ENCODE data around the gene AFF1. TPM values are rescaled to one million over a fixed set of nuclear protein-coding genes. Genes with fewer than 3 reads are reported as not detected.
A peak's percentile ranks its signal among the peaks of the same experiment; 100 is the strongest.

AFF1 gene
- total RNA-seq, 4 donors from 2014 or later: 105 to 152 (median 111) TPM

- H3K27ac ChIP-seq: peak overlapping the region; percentile 71 to 91 (median 84)
- no peaks in the 10 kb centered on the region for H3K27me3 ChIP-seq
- no peaks in the 10 kb centered on the region for H3K9me3 ChIP-seq
- peak overlapping the region in 2 of 4 donors; percentile 20 to 26 for H3K4me3 ChIP-seq
- no peak for DNase-seq (ENCODE audit: low spot score in 2 of 2)
- H3K36me3 ChIP-seq: no peaks in the 10 kb centered on the region
- TF ChIP-seq POLR2A (IDR thresholded peaks at IDR 0.05): no peak
- peak in 1 of 2 donors; percentile 37 for TF ChIP-seq EP300 (IDR thresholded peaks at IDR 0.05)
- no peak for TF ChIP-seq CTCF (IDR thresholded peaks at IDR 0.05)
- WGBS, 2 donors: 15 to 18% methylated on average over 13 of the region's 13 CpGs
- peaks cover 0 to 100% (median 82%) of the 10 kb centered on the region in 4 donors for H3K4me1 ChIP-seq
Measured at GRCh38 chr4:87030755-87031441, 96.1 kb downstream of the AFF1 start.

DNA sequence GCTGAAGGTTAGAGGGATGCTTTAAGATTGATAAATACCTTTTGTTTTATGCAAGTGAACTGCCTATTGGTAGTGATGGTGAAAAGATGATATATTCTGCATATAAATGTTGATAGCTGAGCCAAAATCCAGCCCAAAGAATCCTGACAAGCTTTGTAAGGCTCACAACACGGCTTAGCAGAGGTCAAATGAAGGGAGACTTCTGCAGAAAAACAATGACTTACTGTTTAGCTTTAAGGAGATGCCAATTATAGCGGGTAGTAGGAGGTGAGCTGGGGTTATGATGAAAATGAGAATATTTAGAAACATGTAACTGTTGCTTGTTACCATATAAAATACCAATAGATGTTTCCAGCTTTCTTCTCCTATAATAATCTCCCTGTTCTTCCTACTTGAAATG lies 97.1 kb downstream of the AFF1 start:
- Histone ChIP-seq H3K36me3 (no peaks in the 10 kb centered on the region), H3K9me3 (no peaks in the 10 kb centered on the region), H3K4me1 (peaks cover 1 to 100% (median 82%) of the 10 kb centered on the region in 4 donors), H3K27me3 (no peaks in the 10 kb centered on the region), H3K27ac (peak overlapping the region; percentile 71 to 91 (median 84)), H3K4me3 (peak overlapping the region in 1 of 4 donors; percentile 31)
- no peak for TF ChIP-seq CTCF (IDR thresholded peaks at IDR 0.05)
- no peak for TF ChIP-seq EP300 (IDR thresholded peaks at IDR 0.05)
- no peak for TF ChIP-seq POLR2A (IDR thresholded peaks at IDR 0.05)
- WGBS, 2 donors: 9 to 16% methylated on average over 2 of the region's 2 CpGs
- no peak for DNase-seq (ENCODE audit: low spot score in 2 of 2)

DNA sequence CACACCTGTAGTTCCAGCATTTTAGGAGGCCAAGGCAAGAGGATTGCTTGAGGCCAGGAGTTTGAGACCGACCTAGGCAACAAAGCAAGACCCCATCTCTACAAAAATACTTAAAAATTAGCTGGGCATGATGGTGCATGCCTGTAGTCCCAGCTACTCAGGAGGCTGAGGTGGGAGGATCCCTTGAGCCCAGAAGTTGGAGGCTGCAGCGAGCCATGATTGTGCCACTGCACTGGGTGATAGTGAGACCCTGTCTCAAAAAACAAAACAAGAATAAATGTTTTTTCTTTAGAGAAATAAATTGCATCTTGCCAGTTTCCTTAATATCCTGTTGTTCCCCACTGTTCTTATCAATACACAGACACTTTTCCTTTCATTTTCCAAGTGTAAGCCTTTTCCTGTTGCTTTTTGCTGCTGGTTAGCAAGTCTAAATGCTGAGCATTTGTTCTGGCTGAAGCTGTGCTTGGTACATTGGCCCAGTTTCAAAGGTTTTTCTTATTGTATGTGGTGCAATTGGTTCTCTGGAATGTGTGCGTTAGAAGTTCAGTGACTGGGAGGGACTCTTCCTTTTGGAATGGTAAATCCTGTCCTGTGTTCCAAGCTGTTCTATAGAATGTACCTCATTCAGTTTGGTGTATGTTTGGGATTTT lies 98.2 kb downstream of the AFF1 start:
- H3K27ac ChIP-seq: peak overlapping the region; percentile 71 to 91 (median 84)
- peaks cover 2 to 100% (median 87%) of the 10 kb centered on the region in 4 donors for H3K4me1 ChIP-seq

GRCh38 chr4:87033902-87034301 lies 99.1 kb downstream of the AFF1 start:
- TF ChIP-seq CTCF (IDR thresholded peaks at IDR 0.05): peak in 1 of 5 experiments; percentile 8
- no peak for TF ChIP-seq EP300 (IDR thresholded peaks at IDR 0.05)
- peaks cover 2 to 100% (median 90%) of the 10 kb centered on the region in 4 donors for H3K4me1 ChIP-seq
- no peaks in the 10 kb centered on the region for H3K27me3 ChIP-seq
- no peak for DNase-seq (ENCODE audit: low spot score in 2 of 2)
- no peaks in the 10 kb centered on the region for H3K36me3 ChIP-seq
- H3K4me3 ChIP-seq: no peak overlapping the region
- peak overlapping the region; percentile 71 to 91 (median 84) for H3K27ac ChIP-seq
- no peaks in the 10 kb centered on the region for H3K9me3 ChIP-seq
- WGBS, 2 donors: 76 to 81% methylated on average over 8 of the region's 8 CpGs

More for the DNA sequence above, 98.2 kb downstream of the AFF1 start:
- WGBS, 2 donors: 46 to 55% methylated on average over 3 of the region's 3 CpGs
- no peak for DNase-seq (ENCODE audit: low spot score in 2 of 2)
- peak overlapping the region in 2 of 4 donors; percentile 11 to 14 for H3K4me3 ChIP-seq
- peak in 1 of 2 donors; percentile 58 for TF ChIP-seq EP300 (IDR thresholded peaks at IDR 0.05)
- TF ChIP-seq POLR2A (IDR thresholded peaks at IDR 0.05): no peak
- TF ChIP-seq CTCF (IDR thresholded peaks at IDR 0.05): no peak
- H3K9me3 ChIP-seq: no peaks in the 10 kb centered on the region
- no peaks in the 10 kb centered on the region for H3K36me3 ChIP-seq
- no peaks in the 10 kb centered on the region for H3K27me3 ChIP-seq

GRCh38 chr4:87034527-87034926 lies 99.7 kb downstream of the AFF1 start:
- Histone ChIP-seq H3K36me3 (no peaks in the 10 kb centered on the region), H3K4me1 (peaks cover 2 to 100% (median 90%) of the 10 kb centered on the region in 4 donors), H3K9me3 (no peaks in the 10 kb centered on the region), H3K27ac (peak overlapping the region in 2 of 4 donors; percentile 88 to 91), H3K4me3 (no peak overlapping the region), H3K27me3 (no peaks in the 10 kb centered on the region)
- DNase-seq (ENCODE audit: low spot score in 2 of 2): no peak
- TF ChIP-seq POLR2A (IDR thresholded peaks at IDR 0.05) (no peak), EP300 (IDR thresholded peaks at IDR 0.05) (no peak), CTCF (IDR thresholded peaks at IDR 0.05) (no peak)
- 66 to 69% methylated on average over 3 of the region's 3 CpGs for WGBS, 2 donors
